GM18858 (cell line): Measurements from ENCODE around the gene CD53.
A peak's percentile ranks its signal among the peaks of the same experiment; 100 is the strongest.

ENCODE experiments used
- ATAC-seq: cut with Tn5 transposase; IDR thresholded peaks from one replicate; pipeline ENCODE4 v1.9.1; 2021; ENCODE audit not compliant: unreplicated experiment

Gene CD53

DNA sequence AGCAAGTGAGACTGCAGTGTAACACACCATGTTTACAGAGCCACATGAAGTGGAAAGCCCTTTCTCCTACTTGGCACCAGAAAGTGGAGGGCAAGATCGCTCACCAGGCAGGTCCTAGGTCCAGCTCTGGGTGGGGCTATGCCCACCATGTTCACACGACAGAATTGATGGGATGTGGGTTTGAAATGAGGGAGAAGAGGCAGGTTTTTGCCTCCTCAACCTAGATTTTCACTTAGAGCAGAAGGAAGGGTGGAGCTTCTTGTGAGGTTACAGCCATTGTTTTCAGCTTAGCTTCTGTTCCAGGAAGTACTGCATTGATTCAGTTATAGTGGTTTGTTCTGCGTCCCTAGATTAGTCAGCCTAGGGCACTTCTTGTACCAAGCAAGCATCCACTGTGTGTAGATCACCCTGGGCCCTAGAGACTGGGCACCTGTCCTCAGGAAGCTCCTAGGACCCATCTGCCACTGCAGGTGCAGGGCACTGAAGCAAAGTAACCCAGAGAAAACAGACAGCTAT lies 2.3 kb downstream of the CD53 start:
- ATAC-seq = peak; percentile 38

- no peak for ATAC-seq
Observed at GRCh38 chr1:110876748-110877341, 3.9 kb downstream of the CD53 start.

DNA sequence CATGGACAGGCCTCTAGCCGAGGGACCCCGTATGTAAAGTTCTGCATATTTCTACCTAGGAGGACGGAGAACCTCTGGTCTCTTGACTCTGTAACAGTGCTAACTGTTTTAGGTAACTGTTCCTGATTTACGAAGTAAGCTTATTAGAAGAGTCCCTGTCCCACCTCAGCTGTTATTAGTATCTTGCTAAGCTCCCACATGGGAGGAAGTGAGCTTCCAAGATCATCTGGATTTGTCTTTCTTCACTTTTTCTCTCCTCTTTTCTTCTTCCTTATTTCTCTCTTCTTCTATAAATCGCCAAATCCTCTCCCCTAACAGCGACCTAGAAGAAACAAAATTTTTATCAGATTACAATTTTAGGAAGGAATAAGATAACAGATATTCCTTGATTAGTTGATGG lies 4.4 kb downstream of the CD53 start:
- ATAC-seq = no peak

- no peak for ATAC-seq
Observed at GRCh38 chr1:110877776-110878175, 4.8 kb downstream of the CD53 start.

- no peak for ATAC-seq
Observed at GRCh38 chr1:110878591-110878990, 5.6 kb downstream of the CD53 start.

DNA sequence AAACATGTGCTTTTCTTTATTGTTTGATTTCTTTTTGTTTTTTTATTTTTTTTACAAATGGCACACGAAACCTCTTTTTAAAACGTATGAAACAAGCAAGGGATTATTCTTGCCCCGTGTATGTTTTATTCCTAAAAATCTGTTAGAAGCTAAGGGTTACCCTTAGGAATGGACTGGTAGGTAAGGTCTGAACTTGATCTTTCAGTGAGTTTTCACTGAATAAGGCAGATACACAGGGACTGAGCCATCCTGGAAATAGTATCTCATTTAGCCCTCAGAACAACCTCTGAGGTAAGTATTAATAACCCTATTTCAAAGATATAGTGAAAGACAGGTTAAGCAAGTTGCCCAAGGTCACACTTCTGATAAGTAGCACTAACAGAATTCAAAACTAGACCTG lies 6.0 kb downstream of the CD53 start:
- no peak for ATAC-seq

- peak; percentile 40 for ATAC-seq
Observed at GRCh38 chr1:110879758-110880606, 7.0 kb downstream of the CD53 start.

- no peak for ATAC-seq
Observed at GRCh38 chr1:110880708-110881374, 7.9 kb downstream of the CD53 start.

DNA sequence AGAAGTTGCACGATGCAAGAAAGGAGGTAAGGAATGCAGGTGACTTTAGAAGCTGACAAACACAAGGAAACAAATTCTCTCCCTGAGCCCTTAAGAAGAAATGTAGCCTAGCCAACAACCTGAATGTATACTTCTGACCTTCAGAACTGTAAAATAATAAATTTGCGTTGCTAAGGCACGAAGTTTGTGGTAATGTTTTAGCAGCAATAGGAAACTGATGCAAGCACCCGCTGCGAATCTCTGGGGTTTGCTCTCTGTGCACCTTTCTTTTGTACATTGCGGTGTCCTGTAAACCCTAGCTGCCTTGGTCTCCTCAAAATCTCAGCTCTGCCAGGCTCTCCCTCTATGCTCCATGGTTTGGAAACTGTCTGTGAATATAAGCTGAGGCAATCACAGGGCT lies 15.1 kb downstream of the CD53 start:
- no peak for ATAC-seq

- ATAC-seq = no peak
Observed at GRCh38 chr1:110888641-110889040, 15.7 kb downstream of the CD53 start.

- ATAC-seq = no peak
Observed at GRCh38 chr1:110890474-110891196, 17.7 kb downstream of the CD53 start.

DNA sequence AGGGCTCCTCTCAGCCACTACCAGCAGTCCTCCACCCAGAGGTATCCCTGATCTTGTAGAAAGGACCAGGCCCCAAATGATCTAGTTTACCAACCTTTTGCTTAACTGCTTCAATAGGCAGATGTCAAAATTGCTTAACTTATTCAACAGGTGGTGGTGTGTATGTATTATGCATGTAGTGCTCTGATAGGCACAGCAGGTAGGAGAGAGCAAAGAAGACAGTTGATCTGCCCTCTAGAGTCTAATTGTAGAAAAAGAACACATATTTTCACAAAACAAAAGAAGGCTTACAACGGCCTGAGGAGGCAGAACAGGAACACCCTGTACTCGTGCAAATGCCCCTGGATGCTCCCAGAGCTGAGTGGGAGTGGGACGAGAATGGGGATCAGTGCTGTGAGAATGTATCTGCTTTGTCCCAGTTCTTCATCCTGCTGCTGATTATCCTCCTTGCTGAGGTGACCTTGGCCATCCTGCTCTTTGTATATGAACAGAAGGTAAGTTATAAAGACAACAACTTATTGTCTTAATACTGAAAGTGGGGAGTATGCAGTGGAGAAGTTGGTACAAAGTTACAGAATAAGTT lies 21.1 kb downstream of the CD53 start:
- ATAC-seq = no peak

GRCh38 chr1:110896090-110896489 lies 23.1 kb downstream of the CD53 start:
- no peak for ATAC-seq

DNA sequence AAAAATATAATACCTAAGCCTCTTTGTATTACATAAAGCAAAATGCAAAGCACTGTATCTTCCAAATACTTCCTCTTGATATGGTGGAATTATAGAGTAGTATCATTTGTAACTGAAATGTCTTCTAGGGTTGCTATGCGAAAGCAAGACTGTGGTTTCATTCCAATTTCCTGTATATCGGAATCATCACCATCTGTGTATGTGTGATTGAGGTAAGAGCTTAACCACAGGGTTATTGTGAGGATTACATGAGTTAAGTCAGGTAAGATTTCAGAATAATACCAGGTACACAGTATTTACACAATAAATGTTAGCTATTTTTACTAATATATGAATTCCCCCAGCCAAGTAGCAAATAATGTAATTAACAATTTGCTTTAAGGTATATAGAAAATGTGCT lies 24.7 kb downstream of the CD53 start:
- no peak for ATAC-seq

DNA sequence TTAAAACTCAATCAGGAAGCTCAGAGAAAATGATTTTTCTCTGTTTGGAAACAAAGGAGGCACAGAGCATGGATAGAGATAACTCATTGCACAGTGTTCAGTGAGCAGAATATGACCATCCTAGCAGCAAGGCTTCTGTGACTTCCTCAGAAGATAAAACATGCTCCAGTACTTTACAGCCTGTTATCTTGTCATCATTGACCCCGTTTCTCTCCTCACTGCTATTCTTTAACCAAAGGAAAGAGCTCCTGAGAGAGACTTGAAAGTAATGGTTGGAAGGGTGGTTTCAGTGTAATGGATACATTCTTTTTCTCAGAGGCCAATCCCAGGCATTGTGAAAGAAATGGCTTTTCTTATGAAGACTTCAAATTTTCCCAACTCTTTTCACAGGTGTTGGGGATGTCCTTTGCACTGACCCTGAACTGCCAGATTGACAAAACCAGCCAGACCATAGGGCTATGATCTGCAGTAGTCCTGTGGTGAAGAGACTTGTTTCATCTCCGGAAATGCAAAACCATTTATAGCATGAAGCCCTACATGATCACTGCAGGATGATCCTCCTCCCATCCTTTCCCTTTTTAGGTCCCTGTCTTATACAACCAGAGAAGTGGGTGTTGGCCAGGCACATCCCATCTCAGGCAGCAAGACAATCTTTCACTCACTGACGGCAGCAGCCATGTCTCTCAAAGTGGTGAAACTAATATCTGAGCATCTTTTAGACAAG lies 25.9 kb downstream of the CD53 start:
- no peak for ATAC-seq

DNA sequence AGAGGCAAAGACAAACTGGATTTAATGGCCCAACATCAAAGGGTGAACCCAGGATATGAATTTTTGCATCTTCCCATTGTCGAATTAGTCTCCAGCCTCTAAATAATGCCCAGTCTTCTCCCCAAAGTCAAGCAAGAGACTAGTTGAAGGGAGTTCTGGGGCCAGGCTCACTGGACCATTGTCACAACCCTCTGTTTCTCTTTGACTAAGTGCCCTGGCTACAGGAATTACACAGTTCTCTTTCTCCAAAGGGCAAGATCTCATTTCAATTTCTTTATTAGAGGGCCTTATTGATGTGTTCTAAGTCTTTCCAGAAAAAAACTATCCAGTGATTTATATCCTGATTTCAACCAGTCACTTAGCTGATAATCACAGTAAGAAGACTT lies 26.5 kb downstream of the CD53 start:
- no peak for ATAC-seq

DNA sequence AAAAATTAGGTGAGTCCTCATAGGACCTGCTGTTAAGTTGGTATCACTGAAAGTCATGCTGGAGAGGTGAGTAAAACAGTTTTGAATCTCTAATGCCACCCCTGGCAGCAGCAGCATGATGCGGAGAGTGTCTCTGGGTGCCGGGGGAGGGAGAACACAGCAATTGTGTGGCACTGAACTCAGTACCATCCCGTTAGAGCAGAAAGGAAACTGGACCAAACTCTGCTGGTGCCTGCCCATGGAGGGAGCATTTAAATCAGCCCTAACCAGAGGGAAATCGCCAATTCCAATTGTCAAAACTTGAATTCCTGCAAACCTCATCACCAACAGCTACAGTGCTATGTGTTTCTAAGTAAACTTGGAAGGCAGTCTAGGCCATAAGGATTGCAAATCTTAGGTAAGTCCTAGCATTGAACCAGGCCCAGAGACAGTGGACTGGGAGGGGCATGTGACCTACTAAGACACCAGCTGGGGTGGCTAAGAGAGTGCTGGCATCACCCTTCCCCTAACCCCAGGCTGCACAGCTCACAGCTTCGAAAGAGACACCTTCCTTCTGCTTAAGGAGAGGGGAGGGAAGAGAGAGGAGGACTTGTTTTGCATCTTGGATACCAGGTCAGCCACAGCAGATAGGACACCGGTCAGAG lies 30.0 kb downstream of the CD53 start:
- no peak for ATAC-seq

GRCh38 chr1:110903853-110904500 lies 31.0 kb downstream of the CD53 start:
- no peak for ATAC-seq

- ATAC-seq = no peak
Observed at GRCh38 chr1:110912784-110913183, 39.8 kb downstream of the CD53 start.
